Activated CD4-positive, alpha-beta T cell treated with anti-CD3 and anti-CD28 coated beads for 24 hours (primary cell): ENCODE data around the gene ITPKC.

ENCODE experiments used
- DNase-seq, 2 donors: peaks; one replicate each; pipeline ENCODE4 v3.0.0-alpha.2; 2020; ENCODE audit warnings: low read depth in 2 of 2

ITPKC gene

DNA sequence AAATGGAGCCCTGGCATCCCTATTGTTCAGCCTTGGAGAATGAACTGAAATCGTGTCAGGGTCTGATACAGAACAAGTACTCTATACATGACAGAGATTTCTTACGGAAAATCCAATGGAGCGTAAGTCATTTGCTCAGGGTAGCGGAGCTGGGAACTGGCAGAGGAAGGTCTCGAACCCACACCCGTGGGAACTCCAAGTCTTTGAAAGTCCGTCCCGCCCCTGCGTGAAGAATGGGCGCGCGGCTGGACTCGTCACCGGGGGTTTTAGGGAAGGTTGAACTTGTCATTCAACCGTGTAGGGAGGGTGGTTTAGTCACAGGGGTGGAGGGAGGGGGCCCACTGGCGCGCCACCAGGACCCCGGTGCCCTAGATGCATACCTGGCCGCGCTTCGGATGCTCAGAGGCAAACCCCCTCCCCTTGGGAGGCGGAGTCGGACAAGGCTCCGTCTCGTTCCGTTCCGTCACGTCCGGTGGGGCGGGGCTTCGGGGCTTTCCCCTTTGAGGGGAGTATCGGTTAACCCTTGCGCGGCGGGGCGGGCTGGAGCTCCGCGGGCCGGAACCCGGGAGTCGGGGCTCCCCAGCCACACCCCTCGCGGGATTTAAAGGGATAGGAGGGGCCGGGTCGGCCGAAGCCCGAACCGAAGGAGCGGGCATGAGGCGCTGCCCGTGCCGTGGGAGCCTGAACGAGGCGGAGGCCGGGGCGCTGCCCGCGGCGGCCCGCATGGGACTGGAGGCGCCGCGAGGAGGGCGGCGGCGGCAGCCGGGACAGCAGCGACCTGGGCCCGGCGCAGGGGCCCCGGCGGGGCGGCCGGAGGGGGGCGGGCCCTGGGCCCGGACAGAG is at the start of gene ITPKC, which contains the start of gene COQ8B:
ITPKC (plus strand) TSS at position 631 of the 843 bp plus-strand sequence; CDS start at position 655, 24 bp downstream.
COQ8B (minus strand) TSS at position 405 of the 843 bp plus-strand sequence. CDS start 2,254 bp downstream, outside the sequence.
- peak; percentile 100 for DNase-seq

DNA sequence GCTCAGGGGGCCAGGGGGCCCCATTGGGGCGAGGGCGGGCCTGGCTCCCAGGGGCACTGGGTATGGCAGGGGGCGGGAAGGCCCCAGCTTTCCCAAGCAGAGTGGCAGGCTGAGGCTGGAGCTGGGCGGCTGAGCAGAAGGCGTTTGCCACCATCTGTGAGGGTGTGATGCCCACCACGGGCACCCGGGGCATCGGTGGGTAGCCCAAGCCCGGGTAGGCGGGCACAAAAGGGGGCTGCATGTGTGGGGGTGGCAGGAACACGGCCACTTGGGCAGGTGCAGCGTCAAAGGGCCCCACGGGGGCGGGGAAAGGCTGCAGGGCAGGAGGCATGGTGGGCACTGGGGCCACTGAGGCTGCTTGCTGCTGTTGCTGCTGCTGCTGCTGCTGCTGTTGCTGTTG is 49.3 kb upstream of the ITPKC start:
- DNase-seq = no peak

DNA sequence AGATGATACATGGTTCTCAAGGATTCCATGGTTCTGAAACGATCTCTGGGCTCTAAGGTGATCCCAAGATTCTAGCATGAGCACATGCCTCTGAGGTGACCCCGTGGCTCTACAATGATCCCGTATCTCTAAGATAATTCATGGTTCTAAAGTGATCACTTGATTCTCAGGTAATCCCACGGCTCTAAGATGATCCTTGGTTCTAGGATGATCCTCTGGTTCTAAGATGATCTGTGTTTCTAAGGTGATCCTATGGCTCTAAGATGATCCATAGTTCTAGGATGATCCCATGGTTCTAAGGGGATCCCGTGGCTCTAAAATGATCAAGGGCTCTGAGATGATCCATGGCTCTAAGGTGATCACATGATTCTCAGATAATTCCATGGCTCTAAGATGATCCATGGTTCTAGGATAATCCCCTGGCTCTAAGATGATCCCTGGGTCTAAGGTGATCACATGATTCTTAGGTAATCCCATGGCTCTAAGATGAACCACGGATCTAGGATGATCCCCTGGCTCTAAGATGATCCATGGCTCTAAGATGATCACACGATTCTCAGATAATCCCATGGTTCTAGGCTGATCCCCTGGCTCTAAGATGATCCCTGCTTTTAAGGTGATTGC is 47.8 kb upstream of the ITPKC start:
- no peak for DNase-seq

DNA sequence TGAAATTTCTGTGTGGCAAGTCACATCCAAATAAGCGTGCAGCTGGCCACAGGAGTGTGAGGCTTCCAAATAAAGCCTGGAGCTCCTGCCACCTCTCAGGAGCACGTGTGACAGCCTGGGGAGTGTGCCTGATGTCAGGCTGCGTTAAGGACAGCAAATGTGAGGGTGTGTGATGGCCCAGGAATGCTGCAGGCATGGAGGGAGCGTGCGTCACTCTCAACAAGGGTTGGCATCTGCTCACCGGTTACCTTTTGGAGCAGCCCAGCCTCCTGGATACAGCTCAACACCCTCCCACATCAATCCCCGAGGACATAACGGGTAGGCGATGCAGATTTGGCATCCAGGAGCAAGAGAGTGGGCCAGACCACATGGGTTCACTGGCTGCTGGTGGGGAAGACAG is 45.5 kb upstream of the ITPKC start:
- DNase-seq = no peak

DNA sequence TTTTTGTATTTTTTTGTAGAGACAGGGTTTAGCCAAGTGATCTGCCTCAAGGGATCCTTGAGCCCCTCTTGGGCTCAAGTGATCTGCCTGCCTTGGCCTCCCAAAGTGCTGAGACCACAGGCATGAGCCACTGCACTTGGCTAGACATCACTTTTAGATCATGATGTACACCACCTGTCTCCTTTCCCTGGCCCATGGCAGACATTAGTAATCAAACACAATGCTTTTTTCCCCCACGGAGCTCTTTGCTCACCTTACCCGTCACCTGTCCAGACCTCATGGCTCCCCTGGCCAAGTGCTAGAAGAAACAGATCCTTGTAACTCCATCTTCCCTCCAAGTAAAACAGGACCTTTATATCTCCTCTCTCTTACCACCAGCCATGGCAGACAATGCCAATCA is 44.9 kb upstream of the ITPKC start:
- DNase-seq = no peak

DNA sequence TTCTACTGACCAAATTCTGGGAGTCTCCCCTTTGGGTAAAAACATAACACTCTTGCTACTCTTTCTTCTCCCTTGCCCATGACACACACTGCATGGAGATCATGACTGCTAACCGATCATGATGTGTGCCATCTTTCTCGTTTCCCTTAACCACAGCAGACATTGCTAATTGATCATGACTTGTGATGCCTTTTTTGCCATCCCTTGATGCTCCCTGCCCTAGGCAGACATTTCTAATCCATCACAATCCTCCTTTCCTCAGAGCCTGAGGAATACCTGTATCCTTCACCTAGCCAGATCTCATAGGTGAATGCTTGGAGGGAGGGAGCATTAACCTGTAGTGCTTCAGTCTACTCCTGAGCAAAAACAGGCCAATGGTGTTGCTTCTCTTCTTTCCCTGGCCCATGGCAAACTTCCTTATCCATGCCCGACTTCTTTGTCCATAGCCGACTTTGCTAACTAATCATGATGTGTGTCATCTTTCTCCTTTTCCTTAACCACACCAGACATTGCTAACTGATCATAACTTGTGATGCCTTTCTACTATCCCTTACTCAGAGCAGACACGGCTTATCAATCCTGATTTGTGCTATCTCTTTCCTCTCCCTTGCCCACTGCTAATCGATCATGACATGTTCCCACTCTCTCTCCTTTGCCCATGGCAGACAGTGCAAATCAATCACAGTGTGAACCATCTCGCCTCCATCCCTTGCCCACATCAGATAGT is 44.2 kb upstream of the ITPKC start:
- DNase-seq = no peak

DNA sequence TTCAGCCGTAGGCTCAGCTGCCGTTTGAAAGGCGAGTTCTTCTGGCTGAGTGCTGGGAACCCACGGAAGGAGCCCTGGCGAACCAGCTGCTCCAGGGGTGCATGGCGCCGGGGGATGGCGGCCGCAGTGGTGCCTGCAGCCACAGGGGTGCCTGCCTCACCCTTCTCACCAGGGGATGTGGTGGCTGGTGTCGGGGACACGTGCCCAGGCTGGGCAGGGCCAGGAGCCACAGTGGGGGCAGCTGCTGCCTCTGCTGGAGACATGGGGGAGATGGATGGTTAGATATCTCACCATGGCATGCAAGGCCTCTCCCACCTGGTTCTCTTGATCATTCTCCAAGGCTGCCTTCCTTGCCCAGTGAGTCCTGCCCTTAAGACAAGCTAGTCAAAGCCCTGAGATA is 43.5 kb upstream of the ITPKC start:
- DNase-seq = no peak

DNA sequence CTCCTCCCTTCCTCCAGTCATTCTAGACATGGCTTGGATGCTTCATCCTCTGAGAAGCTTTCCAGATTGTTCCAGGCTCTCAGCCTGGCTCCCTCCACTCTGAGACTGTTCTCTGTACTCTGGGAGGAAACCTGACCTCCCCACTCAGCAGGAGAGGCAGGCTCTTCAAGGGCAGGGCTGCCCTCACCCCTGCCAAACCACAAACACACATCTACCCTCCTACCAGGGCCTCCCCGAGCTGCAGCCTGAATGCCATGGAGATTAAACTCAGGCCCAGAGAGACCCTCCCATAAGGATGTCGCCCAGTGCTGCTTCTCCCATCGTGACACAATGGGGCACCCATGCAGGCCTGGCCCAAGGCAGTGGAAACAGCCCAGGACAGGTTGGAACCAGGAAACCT is 42.6 kb upstream of the ITPKC start:
- no peak for DNase-seq

DNA sequence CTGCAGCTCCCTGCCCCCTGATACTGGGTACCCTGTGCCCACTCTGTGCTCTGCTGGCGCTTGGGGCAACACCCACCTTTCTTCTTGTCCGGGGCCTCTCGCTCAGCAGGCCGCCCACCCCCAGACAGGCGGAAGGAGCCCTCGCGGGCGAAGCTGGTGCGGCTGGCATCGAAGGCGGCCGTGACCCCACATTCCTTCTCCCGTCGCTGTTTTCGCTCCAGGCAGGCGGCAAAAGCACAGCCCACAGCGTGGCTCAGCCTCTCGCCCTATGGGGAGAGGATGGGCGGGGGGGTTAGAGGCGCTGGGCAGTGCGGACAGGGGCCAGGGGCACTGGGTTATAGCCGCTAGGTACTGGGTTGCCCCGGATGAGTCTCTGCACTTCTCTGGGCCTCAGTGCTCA is 39.8 kb upstream of the ITPKC start:
- DNase-seq = no peak

DNA sequence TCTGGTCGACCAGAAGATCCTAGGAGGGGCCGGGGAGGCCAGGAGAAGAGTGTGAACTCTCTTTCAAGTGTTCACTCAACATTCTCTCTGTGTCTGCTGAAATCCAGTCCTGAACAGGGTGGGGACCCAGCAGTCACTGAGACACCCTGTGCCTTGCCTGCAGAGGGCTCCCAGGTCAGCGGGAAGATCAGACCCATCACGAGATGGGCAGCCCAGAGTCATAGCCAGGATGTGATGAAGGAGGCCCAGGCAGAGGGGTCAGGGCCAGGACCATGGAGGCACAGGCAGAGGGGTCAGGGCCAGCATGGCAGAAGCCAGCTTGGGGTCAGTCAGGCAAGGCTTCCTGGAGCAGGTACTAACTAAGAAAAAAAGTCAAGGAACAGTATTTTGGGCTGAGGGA is 35.9 kb upstream of the ITPKC start:
- DNase-seq = no peak

DNA sequence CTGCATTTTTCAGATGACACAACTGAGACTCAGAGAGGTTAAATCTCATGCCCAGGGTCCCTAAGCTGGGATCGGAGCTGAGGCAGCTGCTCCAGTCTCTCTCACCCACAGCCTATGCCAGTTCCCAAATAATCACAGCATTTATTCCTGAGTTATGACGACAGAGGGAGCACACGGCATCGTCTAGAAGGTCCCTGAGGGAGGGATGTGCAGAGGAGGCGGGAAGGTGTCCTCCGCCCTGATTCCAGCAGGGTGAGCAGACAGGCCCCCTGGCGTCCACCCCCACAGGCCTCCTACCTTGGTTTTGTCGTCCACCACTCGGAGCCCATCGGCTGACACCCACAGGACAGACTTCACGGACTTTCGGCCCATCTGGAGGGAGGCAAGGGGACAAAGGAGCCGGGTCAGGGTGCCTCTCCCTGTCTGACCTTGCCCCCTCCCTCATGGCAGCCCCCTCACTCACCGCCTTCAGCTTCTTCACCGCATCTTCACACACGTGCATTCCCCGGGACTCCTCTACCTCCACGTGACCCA is 34.4 kb upstream of the ITPKC start:
- DNase-seq = no peak

DNA sequence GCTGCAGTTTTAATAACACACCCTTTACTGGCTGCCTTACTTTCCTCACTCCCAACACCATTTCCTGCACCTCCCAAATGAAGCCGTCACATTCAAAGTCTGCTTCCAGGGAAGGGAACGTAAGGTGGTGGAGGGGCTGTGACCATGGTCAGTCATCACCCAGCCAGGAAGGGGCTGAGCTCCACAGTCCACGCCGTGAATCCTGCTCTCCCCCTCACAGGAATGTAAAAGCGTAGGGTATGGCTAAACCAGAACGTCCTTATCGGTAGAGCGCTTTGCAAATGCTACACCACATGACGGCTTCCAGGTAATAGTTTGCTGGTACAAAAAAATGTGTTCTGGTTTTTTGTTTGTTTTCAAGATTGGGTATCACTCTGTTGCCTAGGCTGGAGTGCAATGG is 33.5 kb upstream of the ITPKC start:
- DNase-seq = no peak

DNA sequence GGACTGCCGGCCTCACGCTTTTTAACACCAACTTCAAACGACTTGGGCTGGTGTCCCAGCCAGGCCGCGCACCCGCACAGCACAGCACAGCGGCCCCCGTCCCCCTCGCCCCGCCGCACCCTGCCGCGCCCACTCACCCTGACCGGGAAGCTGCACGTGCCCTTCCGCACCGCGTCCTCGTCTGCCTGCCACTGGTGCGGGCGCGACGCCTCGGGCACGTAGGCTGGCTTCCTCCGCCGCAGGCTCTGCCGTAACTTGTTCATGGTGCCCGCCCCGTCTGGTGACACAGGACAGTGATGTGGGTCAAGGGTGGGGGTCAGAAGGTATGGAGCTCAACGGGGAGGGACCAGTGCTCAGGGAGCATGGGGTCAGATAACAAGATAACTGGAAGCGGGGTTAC is 32.6 kb upstream of the ITPKC start:
- no peak for DNase-seq

DNA sequence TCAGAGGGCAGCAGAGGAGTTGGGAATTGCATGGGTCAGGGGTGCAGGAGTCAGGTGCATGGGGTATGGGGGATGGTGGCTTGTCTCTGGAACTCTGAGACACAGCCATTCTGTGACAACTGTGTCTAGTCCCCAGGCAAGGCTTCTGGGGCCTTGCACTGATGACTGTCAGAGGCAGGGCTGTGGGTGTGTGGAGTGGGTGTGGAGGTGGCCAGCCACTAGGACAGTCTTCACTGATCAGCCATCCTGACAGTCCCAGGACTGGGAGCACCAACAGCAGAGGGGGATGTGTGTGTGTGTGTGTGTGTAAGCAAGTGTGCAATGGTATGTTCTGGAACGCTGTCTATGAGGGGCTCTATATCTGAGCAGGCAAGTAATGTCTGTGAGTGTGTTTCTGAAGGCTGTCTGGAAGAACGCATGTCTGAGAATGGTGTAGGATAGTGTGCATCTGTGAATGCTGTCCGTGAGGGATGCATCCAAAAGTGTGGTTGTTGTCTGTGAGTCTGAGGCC is 31.8 kb upstream of the ITPKC start:
- DNase-seq = no peak

DNA sequence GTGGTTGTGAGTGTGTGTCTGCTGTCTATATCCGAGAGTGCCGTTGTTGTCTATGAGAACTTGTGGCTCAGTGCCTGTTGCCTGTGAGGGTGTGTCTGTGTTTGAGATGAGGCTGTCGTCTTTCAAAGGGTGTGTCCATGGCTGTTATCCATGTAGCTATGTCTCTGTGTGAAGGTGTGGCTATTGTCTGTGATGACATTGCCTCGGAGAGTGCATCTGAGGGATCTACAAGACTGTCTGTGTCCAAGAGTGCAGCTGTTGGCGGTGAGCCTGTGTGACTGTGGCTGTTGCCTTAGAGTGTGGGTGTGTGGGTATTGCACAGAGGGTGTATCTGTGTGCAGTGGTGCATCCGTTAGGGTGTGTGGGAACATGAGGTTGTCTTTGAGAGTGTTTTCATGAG is 31.3 kb upstream of the ITPKC start:
- DNase-seq = no peak

DNA sequence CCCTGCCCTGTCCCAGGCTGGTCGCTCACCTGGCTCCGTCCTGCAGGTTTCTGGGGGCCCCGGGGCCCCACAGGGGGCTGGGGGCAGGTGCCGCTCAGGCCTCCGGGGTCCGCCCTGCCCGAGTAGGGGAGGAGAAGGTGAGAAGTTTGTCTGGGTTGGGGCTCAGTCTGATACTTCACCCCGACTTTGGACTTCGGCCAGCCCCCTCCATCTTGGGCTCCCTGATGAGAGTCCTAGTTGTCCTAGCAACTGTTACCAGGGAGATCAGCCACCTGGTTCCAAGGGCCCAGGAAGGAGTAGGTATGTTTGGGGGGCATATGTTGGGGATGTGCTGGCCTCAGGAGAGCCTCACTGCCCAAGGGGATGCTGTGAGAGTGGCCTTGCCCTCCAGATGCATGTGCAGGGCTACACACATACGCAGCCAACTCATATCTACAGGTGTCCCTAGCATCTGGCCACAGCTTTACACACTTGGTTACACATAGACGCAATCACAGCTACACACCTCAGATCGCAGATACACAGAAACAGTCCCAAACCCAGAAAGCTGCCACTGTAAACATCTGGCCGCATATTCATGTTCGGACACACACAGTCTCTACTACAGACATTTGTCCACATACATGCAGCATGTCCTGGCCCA is 29.9 kb upstream of the ITPKC start:
- DNase-seq = no peak

DNA sequence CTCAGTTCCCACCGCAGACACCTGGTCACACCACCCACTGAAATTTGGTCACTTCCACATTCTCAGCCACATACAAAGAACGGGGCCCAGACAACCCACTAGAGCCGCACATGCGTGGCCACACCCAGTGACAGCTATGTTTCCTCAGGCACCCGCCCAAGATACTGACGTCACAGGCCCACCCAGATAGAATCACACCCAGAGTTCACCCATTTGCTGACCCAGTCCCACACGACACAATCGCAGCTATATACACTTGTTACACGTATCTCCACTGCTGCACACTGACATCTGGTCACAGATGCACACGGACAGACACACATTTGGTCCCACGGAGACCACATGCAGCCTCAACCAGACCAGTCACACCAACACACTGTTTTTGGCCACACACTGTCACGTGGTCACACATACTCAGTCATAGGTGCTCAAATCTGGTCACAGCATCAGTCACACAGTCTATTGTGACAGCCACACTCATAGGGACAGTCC is 29.3 kb upstream of the ITPKC start:
- DNase-seq = no peak

DNA sequence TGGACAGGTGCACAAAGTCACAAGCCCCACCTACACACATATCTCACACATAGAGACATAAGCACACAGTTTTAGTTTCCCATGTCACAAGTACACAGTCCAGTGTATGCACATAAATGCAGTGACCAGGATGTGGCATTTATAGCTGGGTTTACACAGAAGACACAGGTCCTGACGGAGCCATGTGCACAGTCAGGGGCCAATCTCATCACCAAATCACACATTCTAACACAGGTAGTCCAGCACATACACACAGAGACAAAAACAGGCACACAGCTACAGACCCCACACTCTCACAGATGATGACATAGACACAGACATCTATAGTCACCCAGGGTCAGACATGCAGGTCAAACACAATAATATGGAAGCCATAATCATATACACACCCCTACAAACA is 28.6 kb upstream of the ITPKC start:
- DNase-seq = no peak

DNA sequence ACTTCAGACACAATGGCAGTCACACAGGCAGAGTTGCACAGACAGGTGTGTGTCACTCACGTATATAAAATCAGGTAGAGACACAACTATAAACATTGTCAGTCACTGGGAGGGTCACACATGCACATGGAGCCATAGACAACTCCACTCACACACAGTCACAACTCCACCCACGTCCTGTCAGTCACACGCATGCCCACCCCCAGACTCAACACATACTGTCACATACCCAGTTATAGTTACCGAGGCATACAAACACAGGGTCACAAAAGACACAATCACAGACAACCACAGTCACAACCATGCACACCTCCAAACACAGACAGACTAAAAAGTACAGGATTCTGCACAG is 27.9 kb upstream of the ITPKC start:
- DNase-seq = no peak

DNA sequence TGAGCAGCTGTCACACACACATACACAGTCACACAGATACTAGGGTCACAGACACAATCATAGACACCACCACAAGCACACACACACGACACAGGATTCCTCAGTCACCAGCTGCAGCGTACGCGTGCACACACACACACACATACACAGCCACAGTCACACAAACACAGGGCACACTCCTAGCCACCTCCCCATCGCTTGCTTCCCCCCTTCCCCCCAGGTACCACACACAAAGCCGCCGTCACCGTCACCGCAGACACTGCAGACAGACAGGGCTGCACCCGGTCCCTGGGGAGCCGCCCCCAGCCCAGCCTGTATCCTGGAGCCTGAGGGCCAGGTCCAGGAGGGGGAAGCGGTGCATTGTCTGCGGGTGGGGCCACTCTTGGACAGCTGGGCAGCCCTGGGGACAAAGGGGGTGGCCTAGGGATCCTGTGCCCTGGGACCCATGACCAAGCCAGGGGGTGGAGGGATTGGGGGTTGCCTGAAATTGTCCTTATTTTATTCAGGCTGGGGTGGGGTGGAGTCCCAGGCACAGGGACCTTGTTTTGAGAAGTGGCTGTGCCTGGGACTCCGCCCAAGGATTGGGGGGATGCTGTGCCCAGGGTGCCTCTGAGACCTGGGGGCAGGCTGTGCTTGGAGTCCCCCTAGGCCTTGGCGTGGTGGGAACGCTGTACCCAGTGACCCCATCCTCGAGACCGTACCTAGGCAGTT is 27.4 kb upstream of the ITPKC start:
- DNase-seq = no peak
